Stimulated activated CD4-positive, alpha-beta T cell treated with anti-CD3 and anti-CD28 coated beads, TNF-alpha, amount 100 ng/mL, for 24 hours (primary cell): ENCODE measurements around the gene HOTAIR.

Source experiments
- DNase-seq, 3 experiments: peaks; one replicate each; pipeline ENCODE4 v3.0.0-alpha.2; 2020; ENCODE audit warnings: low read depth in 3 of 3

Gene HOTAIR

GRCh38 chr12:53929527-53929926 is 45.2 kb downstream of the HOTAIR start:
- DNase-seq = no peak

DNA sequence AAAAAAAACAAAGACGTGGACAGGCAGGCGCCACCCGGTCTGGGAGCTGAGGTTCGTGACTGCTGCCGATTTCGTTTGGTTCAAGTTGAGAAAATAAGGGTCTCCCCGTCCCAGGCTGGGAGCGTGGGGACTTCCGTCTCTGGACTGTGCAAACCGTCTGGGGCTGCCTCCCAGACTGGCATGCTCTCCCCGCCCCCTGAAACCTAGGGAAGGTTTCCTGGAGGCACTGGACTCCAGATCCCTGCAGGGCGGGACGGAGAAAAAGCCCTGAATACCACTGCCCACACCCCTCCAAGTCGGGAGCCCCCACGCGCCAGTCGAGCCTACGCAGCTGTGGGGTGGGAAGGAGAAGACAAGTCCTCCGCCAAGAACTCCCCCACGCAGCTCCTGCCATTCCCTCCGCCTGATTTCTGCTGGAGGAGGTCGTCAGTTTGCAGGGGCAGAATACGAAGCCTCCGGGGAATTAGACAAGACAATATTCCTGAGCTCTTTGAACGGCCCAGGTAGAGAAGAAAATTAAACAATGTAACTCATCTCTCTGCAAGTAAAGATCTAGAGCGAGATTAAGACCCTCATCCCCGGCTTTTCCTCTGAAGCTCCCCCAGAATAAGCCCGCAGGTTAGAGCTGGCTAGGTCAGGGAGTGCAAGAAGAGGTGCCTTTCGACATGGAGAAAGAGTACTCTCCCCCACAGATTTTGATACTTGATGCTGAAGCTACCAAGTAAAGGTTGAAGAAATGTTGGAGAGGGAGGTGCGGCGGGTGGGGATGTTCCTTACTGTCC is 46.5 kb downstream of the HOTAIR start:
- DNase-seq = no peak

GRCh38 chr12:53927220-53928029 is 47.3 kb downstream of the HOTAIR start:
- no peak for DNase-seq

DNA sequence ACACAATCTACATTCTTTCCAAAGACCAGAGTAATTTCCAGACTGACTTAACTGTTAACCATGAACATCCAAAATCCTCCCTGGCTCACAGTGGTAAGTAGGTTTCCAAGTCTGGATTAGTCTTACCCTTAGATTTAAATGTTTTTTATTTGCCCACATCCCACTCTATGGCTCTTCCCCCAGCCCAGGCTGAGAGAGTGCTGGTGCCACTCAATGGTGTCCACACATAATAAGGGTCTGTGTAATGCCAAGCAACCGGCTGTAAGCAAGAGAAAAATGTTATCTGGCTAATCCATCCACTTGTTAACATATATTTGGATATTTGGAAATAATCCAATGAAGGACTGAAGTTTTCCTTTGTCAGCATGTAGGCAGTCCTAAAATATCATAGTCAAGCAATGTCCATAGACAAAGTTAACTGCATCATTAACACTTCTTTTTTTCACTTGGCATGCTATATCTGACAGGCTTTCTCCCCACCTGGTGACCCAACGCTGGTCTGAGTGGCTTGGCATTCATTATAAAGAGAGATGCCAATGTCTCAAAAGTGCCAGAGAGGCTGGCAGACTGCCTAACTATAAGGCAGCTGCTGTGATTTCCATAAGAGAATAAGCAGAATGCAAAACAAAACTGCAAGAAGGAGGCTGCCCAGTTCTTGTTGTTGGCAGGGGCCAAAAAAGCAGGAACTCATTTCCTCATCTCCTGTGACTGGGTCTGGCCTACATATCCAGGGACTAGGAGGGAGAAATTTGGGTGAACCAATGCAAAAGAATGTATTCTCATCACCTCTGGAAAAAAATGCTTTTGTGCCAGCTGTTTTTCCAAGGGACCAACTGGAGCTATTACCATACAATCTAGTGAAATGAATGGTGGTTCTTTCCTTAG is 50.0 kb downstream of the HOTAIR start:
- DNase-seq = no peak

GRCh38 chr12:53916788-53917655 is 57.7 kb downstream of the HOTAIR start:
- no peak for DNase-seq
